Adrenal gland (tissue), 12 donors: ENCODE results near the gene NAA38. TPM values are rescaled to one million over a fixed set of nuclear protein-coding genes. Genes with fewer than 3 reads are reported as not detected.

Experiments used
- DNase-seq, 7 donors: peaks; one replicate each; pipeline ENCODE4 v3.0.0-alpha.2; 2019 to 2020
- H3K27ac ChIP-seq, 5 donors: fragments of 200-600 bp; sonication (generic) in 4 of 5; 1 replicate in 3 of 5; 2 replicates in 2 of 5; pipeline versions ENCODE4 v1.5.1 to v1.8.0; 2016 to 2020; ENCODE audit warnings: mild to moderate bottlenecking in 1 of 5
- H3K27me3 ChIP-seq: fragments of 200-600 bp; 2 replicates; pipeline ENCODE4 v1.8.0; 2021
- H3K36me3 ChIP-seq, 2 donors: fragments of 200-600 bp; replicated peaks in 1 of 2; 1 replicate in 1 of 2; 2 replicates in 1 of 2; pipeline versions ENCODE4 v1.5.1 to v1.8.0; 2018 to 2022
- H3K4me1 ChIP-seq, 2 donors: fragments of 200-600 bp; replicated peaks in 1 of 2; 1 replicate in 1 of 2; 2 replicates in 1 of 2; pipeline versions ENCODE4 v1.5.1 to v1.8.0; 2018 to 2021
- H3K4me3 ChIP-seq, 4 donors: fragments of 200-600 bp; sonication (generic) in 3 of 4; one replicate each; pipeline ENCODE4 v1.5.1; 2016 to 2018
- H3K9me3 ChIP-seq, 3 donors: fragments of 200-600 bp; sonication (generic) in 1 of 3; replicated peaks in 1 of 3; 1 replicate in 2 of 3; 2 replicates in 1 of 3; pipeline versions ENCODE4 v1.5.1 to v1.8.0; 2016 to 2021
- POLR2A ChIP-seq, 2 donors: fragments of 450-650 bp; IDR thresholded peaks; one replicate each; pipeline ENCODE4 v1.6.1; 2017; ENCODE audit warnings: antibody characterized with exemption in 2 of 2, mild to moderate bottlenecking in 2 of 2, moderate library complexity in 1 of 2
- WGBS, 4 donors: extraction: QIAGEN DNeasy Blood & Tissue Kit in 2 of 4; methylation state at CpG; one replicate each; pipeline versions ENCODE4 v1.1.5 to v1.1.7; 2013 to 2017; 5-methylcytosine and 5-hydroxymethylcytosine counted together
- intact Hi-C, 2 donors: fragments of 100-400 bp; cut with DNase I; formaldehyde crosslinking; loops; one replicate each; pipeline versions ENCODE4 v1.14.1 to v1.15.0; 2022 to 2023
- polyA plus RNA-seq, 3 donors: library from polyadenylated mRNA; stranded (reverse); fragments of 200-250 nt in 2 of 3; fragments of 350-450 nt in 1 of 3; fragmentation: Illumina TruSeq in 1 of 3; extraction: RNeasy Lipid Tissue Mini Kit (QIAGEN cat#74804) in 1 of 3; gene quantifications; one replicate each; pipeline ENCODE4 v1.2.3, GENCODE V29; 2013 to 2014
- total RNA-seq, 9 donors: library from RNA; depleted of rRNA in 4 of 9; stranded (reverse); fragments of >200 nt in 4 of 9; fragments of 120-200 nt in 1 of 9; fragmentation: NEBNext Ultra II Directional in 1 of 9; extraction: Animal tissue kit (Norgen Biotek cat#: 25700) in 1 of 9; gene quantifications; one replicate each; pipeline versions ENCODE4 v1.1.0 to v1.2.4, GENCODE V29; 2013 to 2023
- TF ChIP-seq, protein P1 (sequence below), 6 experiments: fragments of 450-650 bp in 4 of 6; fragments of 200-600 bp in 2 of 6; sonication (generic) in 1 of 6; IDR thresholded peaks; 1 replicate in 5 of 6; 2 replicates in 1 of 6; pipeline versions ENCODE4 v1.5.1 to v1.8.0; 2016 to 2021; ENCODE audit warnings: antibody characterized with exemption in 6 of 6, mild to moderate bottlenecking in 2 of 6, moderate library complexity in 1 of 6
- donor health status: healthy with polysubstance abuse.
- donor health status: Bipolar disorder and iron deficiency.
- donor health status: DM: yes; HTN: yes; CAD: no.
- donor health status: DM: no; HTN: no; CAD: no.
- donor health status: DM: no; HTN: no; CAD: no.
- donor health status: DM: yes; HTN: yes; CAD: no.

The NAA38 gene
- total and polyA plus RNA-seq, 12 donors = 34.5 to 424 (median 128) TPM

DNA sequence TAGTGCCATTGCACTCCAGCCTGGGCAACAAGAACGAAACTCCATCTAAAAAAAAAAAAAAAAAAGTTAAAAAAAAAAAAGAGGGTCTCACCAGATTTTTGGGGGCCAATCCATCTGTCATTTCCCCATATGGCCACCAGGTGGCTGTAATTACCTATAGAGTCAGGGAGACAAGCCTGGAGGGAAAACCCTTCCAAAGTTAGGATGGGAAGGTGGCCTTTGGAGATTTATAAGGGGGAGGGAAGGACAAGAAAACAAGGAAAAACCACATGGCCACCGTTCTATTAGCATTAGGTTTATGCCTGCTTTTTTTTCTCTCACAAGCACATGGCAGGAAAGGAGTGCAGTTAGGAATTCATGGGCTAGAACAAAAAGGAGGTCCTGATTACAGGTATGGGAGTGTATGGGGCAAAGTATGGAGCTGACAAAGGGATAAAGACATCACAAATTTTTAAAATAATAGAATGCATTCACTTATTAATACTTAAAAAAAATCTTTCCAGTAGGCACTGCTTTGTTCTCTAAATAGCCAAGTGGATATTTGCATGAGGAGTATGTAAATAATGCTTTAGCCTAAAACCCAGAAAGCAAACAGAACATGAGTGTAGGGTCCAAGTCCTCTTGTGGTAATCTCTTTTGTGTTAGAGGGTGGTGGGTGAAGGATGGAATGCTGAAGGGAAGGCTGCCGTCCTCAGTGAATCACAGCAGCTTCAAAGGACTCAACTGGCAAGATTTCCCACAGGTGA, 5.5 kb upstream of the NAA38 start:
- H3K36me3 ChIP-seq = peaks cover 0 to 21% of the 10 kb centered on the region in 2 donors
- WGBS, 4 donors = 33 to 44% (median 43%) methylated on average over 3 of the region's 3 CpGs
- intact Hi-C loops = loop anchor here (5.0 to 10.0 kb wide), 4 partner anchors 34 to 129 kb away; partner anchors contain the start of gene RNF227 (in 1 of the 2)
- TF ChIP-seq, protein P1, sequence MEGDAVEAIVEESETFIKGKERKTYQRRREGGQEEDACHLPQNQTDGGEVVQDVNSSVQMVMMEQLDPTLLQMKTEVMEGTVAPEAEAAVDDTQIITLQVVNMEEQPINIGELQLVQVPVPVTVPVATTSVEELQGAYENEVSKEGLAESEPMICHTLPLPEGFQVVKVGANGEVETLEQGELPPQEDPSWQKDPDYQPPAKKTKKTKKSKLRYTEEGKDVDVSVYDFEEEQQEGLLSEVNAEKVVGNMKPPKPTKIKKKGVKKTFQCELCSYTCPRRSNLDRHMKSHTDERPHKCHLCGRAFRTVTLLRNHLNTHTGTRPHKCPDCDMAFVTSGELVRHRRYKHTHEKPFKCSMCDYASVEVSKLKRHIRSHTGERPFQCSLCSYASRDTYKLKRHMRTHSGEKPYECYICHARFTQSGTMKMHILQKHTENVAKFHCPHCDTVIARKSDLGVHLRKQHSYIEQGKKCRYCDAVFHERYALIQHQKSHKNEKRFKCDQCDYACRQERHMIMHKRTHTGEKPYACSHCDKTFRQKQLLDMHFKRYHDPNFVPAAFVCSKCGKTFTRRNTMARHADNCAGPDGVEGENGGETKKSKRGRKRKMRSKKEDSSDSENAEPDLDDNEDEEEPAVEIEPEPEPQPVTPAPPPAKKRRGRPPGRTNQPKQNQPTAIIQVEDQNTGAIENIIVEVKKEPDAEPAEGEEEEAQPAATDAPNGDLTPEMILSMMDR (IDR thresholded peaks at IDR 0.05) = peak; percentile 70 to 94 (median 79)
- TF ChIP-seq POLR2A (IDR thresholded peaks at IDR 0.05) = no peak
- H3K4me3 ChIP-seq = no peak overlapping the region
- H3K27me3 ChIP-seq = no peaks in the 10 kb centered on the region
- H3K9me3 ChIP-seq = no peaks in the 10 kb centered on the region
- DNase-seq = peak; percentile 45 to 74 (median 49)
- H3K4me1 ChIP-seq = peaks cover 10 to 11% of the 10 kb centered on the region in 2 donors
- no peak overlapping the region for H3K27ac ChIP-seq

DNA sequence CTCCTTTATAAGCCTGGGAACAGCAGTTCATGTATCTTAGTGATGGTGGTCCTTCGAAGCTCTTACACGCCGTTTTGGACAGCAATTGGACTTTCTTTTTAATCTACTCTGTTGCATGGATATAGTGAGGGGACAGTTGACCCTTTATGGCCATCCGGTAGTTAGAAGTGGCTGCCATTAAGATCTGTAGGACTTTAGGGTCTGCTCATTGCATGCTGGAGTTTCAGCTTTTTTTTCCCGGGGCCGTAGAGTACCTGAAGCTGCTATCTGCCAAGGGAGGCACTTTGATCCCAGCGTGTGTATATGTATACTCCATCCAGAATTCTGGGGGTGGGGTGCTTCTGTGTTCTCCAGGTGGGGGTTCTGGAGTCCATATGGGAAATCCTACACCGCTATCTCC, 1.7 kb upstream of the NAA38 start:
- H3K27me3 ChIP-seq = no peaks in the 10 kb centered on the region
- no peak overlapping the region for H3K27ac ChIP-seq
- DNase-seq = no peak
- H3K4me1 ChIP-seq = peaks cover 23 to 31% of the 10 kb centered on the region in 2 donors
- peaks cover 0 to 16% of the 10 kb centered on the region in 2 donors for H3K36me3 ChIP-seq
- TF ChIP-seq POLR2A (IDR thresholded peaks at IDR 0.05) = no peak
- TF ChIP-seq, protein P1 (IDR thresholded peaks at IDR 0.05) = no peak
- H3K4me3 ChIP-seq = peak overlapping the region in 1 of 4 donors; percentile 58
- H3K9me3 ChIP-seq = no peaks in the 10 kb centered on the region
- WGBS, 4 donors = 77 to 88% (median 83%) methylated on average over 8 of the region's 8 CpGs
- intact Hi-C loops = loop anchor here in 1 of 2 donors (5.0 kb wide), 1 partner anchor 37 kb away; no protein-coding TSS in a partner anchor

DNA sequence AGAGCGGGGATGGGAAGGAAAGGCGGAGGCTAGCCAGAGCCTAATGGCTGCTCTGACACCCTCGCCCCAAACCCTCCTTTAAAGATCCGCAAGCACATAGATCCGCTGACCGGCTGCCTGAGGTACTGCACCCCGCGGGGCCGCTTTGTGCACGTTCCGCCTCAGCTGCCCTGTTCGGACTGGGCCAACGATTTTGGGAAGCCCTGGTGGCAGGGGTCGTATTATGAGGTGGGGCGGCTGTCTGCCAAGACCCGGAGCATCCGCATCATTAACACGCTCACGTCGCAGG, 1.1 kb upstream of the NAA38 start:
- TF ChIP-seq, protein P1 (IDR thresholded peaks at IDR 0.05) = peak; percentile 30 to 65 (median 55)
- TF ChIP-seq POLR2A (IDR thresholded peaks at IDR 0.05) = no peak
- DNase-seq = peak; percentile 52 to 86 (median 73)
- Histone ChIP-seq H3K4me3 (peak overlapping the region in 1 of 4 donors; percentile 58), H3K9me3 (no peaks in the 10 kb centered on the region), H3K27me3 (no peaks in the 10 kb centered on the region), H3K36me3 (peaks cover 0 to 20% of the 10 kb centered on the region in 2 donors), H3K4me1 (peaks cover 23 to 31% of the 10 kb centered on the region in 2 donors), H3K27ac (peak overlapping the region in 4 of 5 donors; percentile 75 to 91 (median 86))
- intact Hi-C loops = loop anchor here in 1 of 2 donors (5.0 kb wide), 1 partner anchor 36 kb away; no protein-coding TSS in a partner anchor
- WGBS, 4 donors = 23 to 24% (median 23%) methylated on average over 9 to 20 of the region's 20 CpGs

DNA sequence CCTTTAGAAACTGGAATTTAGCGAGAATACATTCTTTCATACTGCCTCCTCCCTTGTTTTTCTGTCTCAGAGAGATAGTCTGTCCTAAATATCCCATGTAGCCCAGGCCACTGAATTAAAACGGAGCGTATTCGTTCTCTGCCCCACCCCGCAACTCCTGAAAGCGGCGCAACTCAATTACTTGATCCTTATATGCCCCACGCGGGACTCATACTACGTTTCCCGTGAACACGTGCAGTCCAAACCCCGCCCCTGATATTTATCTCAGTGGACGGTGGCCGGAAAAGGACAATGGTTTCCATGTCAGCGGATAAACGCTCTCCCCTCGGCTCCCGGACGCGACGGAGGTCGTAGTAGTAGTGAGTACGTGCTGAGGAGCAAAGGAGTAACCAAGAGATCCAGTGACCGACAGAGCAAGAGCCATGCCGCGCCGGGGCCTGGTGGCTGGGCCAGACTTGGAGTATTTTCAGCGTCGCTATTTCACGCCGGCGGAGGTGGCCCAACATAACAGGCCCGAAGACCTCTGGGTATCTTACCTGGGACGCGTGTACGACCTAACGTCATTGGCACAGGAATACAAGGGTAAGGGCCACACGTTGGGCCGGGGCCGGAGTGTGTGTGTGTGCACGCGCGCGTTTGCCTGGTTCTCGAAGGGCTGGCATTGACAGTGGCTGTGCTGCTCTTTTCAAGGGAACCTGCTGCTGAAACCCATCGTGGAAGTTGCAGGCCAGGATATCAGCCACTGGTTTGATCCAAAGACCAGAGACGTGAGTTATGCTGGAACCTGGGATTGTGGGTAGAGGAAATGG, 558 bp upstream of the NAA38 start, which contains the start of gene CYB5D1:
Gene CYB5D1, plus strand, starts transcription at position 291 of the 809 bp plus-strand sequence. Its CDS starts 132 bp downstream, at position 423.
- Histone ChIP-seq H3K27ac (peak within 1 kb of the TSS; percentile 75 to 91 (median 88)), H3K4me1 (peaks cover 23 to 31% of the 10 kb centered on the region in 2 donors), H3K9me3 (no peaks in the 10 kb centered on the region), H3K27me3 (no peaks in the 10 kb centered on the region), H3K4me3 (peak within 1 kb of the TSS; percentile 5 to 58 (median 32)), H3K36me3 (peaks cover 0 to 25% of the 10 kb centered on the region in 2 donors)
- WGBS, 4 donors = 2 to 3% (median 2%) methylated on average over 31 to 48 of the region's 48 CpGs
- intact Hi-C loops = loop anchor here in 1 of 2 donors (5.0 kb wide), 1 partner anchor 36 kb away; no protein-coding TSS in a partner anchor
- peak; percentile 56 to 68 for TF ChIP-seq POLR2A (IDR thresholded peaks at IDR 0.05)
- TF ChIP-seq, protein P1 (IDR thresholded peaks at IDR 0.05) = no peak
- DNase-seq = peak; percentile 92 to 98 (median 95)
